ENCODE measurements around the gene RNU5B-1.

Gene RNU5B-1

DNA sequence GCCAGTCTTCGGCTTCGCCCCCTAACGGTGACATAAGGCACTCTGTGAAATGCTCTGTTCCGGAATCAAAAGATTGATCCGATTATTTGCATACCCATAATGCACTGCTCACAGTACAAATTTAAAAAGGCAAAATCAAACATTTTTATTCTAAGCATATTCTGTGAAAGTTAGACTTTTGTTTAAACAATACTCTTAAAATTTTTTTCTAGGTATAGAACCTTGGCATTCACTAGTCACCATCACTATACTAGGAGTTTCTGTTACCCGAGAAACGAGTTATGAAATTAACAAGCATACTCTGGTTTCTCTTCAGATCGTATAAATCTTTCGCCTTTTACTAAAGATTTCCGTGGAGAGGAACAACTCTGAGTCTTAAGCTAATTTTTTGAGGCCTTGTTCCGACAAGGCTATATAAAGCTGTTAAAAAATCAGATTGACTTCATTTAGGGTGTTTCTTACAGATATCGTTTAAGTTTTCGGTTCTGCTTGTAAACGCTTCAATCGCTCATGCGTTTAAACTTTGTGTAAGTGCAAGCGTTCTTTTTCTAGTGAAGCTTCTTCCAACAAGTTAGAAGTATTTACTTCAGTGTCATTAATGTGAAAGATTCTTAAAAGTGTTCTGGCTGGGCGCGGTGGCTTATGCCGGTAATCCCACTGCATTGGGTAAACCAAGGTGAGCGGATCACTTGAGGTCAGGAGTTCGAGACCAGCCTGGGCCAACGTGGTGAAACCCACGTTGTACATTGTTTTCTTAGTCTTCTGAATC is at the start of gene RNU5B-1:
Gene RNU5B-1, plus strand, starts transcription at position 297 of the 769 bp plus-strand sequence.
- DNase-seq: peak; percentile 98

DNA sequence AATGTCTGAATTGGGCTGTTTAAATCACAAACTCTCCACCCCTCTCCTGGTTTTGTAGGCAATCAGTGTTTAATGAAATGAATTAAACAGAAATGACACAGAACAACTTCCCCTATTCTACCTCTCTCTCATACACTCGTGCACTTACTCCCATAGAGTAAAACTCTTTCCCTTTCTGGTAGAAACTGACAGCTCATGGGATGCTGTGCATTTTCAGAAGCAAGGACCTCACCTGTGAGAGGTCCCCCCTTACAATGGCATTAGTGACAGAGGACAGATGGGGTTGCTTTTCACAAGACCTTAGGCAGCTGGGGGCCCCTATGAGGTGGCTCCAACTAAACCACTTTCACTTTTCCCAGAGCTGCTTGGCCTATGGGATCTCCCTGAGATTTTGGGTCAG is 49.7 kb upstream of the RNU5B-1 start:
- no peak for DNase-seq

- no peak for DNase-seq
Observed at GRCh38 chr15:65255486-65256140, 48.9 kb upstream of the RNU5B-1 start.

GRCh38 chr15:65258375-65259262 is 45.9 kb upstream of the RNU5B-1 start:
- DNase-seq: no peak

GRCh38 chr15:65259367-65259797 is 45.1 kb upstream of the RNU5B-1 start:
- no peak for DNase-seq

- DNase-seq: no peak
Observed at GRCh38 chr15:65260968-65261367, 43.5 kb upstream of the RNU5B-1 start.

DNA sequence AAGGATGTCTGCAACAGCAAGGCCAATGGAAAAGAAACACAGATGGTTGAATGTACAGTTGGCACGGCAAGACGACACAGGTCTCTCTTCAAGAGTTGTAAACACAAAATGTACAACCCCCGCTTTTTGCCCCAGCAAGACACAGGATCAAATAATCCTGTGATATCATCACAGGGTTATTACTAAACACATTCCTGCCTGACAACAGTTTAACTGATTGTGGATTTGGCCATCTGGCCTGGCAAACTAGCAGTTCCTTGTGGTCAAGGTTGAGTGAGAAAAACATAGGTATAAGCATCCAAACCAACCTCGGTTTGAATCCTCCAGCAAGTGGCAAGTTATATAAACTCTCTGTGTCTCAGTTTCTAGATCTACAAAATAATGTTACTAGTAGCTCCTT is 41.2 kb upstream of the RNU5B-1 start:
- DNase-seq: no peak

DNA sequence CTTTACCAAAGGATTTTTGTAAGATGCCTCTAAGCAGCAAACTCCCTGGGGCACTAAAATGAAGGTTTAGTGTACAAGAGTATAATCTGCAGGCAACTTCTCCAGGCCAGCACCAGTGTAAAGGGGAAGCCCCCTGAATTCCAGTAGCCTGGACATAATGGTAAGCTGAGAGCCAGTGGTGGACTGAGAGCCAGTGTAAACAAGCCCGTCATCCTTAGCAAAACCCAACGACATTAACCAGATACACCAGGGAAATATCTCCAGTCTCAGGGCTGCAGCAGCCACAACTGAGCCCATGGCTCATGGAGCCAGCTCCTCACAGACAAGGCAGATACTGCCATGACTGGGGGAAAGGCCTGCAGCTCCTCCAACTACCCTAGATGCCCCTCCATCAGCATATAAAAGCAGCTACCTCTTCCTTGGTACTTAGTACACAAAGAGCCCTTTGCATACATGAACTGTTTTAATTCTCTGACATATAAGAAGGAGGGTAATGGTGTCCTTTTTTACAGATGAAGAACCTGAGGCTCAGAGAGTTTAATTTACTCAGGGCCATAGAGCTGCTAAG is 39.5 kb upstream of the RNU5B-1 start:
- no peak for DNase-seq

- no peak for DNase-seq
Observed at GRCh38 chr15:65266469-65266868, 38.0 kb upstream of the RNU5B-1 start.

GRCh38 chr15:65268411-65268810 is 36.1 kb upstream of the RNU5B-1 start:
- no peak for DNase-seq

DNA sequence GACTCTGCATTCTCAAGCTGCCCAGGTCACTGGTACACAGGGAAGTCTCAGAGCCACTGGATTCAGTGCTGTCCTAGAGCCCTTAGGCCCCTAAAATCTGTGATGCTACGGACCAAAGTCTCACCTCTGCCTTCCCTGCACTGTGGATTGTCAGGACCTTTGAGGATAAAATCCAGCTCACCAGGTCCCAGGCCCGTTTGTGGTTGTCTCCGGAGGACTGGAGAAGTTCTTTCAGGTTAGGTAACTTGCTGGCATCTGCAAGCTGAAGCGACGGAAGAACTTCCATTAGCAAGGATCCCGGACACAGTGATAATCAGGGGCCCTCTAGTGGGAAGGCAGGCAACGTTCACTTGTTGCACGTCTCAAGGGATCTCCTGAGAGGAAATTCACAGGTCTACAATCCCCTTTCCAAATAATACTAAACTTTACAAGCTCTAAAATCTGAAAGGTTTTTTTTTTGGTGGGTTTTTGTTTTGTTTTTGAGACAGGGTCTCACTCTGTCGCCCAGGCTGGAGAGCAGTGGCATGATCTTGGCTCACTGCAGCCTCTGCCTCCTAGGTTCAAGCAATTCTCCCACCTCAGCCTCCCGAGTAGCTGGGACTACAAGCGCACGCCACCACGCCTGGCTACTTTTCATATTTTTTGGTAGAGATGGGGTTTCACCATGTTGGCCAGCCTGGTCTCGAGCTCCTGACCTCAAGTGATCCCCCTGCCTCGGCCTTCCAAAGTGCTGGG is 33.5 kb upstream of the RNU5B-1 start:
- peak; percentile 60 for DNase-seq

- DNase-seq: no peak
Observed at GRCh38 chr15:65275104-65275727, 29.3 kb upstream of the RNU5B-1 start.

DNA sequence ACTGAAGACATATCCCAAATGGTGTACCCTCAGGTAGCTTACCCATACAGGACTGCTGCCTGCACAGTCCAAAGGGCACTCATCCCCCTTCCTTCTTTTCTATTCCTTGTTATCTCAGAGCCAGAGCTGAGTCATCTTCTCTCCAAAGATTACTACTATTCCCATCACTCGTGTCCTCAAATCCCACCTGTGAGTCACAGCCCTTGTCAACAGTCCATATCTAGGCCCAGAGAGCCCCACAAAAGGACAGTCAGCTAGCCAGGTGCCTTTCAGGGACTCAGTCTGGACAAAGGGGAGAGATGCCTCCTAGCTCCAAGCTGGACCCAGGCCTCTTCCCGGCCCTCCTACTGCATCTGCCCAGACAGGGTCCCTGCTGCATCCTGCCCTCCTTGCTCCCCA is 28.8 kb upstream of the RNU5B-1 start:
- DNase-seq: no peak

DNA sequence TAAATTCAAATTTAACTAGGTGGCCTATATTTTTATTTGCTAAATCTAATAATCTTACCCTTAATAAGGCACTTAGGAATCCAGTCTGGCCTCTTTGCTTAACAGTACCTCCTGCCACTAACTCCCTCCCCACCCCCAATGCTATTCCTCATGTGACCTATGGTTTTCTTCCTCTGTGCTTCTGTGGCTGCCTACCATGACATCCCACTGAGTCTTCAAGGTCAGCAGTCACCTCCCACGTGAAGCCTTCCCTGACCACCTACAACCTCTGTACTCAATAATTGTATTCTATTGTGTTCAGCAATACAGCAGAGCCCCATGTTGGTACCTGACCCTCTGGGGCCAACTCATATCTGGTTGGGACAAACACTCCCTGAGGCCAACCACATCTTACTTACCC is 27.5 kb upstream of the RNU5B-1 start:
- DNase-seq: no peak

GRCh38 chr15:65278480-65278879 is 26.0 kb upstream of the RNU5B-1 start:
- DNase-seq: no peak

GRCh38 chr15:65285291-65286068 is 19.0 kb upstream of the RNU5B-1 start:
- DNase-seq: peak; percentile 33

GRCh38 chr15:65286069-65286703 is 18.3 kb upstream of the RNU5B-1 start:
- DNase-seq: peak; percentile 36

- DNase-seq: peak; percentile 90
Observed at GRCh38 chr15:65286704-65287519, 17.6 kb upstream of the RNU5B-1 start, which contains the start of gene PARP16. TSS of gene PARP16 (minus strand) at chr15:65286883. CDS start at chr15:65286426, 457 bp downstream.

GRCh38 chr15:65287520-65287855 is 17.0 kb upstream of the RNU5B-1 start:
- no peak for DNase-seq
